Inflammatory macrophage (primary cell): ENCODE measurements around the gene LCOR.
"Not testable (repeated sequence)": the region's sequence is repeated elsewhere in the genome, so short reads cannot be mapped to it uniquely, and the experiment has no call there.

Experiments
- DNase-seq, 2 donors: peaks; one replicate each; pipeline ENCODE4 v3.0.0-alpha.2; 2020 to 2022

The LCOR gene

DNA sequence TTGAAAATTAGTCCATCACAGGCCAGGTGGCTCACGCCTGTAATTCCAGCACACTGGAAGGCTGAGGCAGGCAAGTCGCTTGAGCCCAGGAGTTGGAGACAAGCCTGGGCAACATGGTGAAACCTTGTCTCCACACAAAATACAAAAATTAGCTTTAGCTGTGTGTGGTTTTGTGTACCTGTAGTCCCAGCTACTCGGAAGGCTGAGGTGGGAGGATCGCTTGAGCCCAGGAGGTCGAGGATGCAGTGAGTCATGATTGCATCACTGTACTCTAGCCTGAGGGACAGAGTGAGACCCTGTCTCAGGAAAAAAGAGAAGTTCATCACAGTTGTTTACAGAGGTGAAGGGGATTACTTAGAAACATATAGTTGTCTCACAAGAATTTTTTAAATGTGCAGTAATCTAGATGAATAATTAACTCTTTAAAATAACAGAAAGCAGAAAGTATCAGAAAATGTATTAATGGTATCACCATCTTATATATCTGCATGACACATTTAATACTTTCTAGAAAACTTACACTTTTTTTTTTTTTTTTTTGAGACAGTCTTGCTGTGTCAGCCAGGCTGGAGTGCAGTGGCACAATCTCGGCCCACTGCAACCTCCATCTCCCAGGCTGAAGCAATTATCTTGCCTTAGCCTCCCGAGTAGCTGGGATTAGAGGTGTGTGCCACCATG lies 8.9 kb downstream of the LCOR start:
- DNase-seq: peak; percentile 21 to 27

DNA sequence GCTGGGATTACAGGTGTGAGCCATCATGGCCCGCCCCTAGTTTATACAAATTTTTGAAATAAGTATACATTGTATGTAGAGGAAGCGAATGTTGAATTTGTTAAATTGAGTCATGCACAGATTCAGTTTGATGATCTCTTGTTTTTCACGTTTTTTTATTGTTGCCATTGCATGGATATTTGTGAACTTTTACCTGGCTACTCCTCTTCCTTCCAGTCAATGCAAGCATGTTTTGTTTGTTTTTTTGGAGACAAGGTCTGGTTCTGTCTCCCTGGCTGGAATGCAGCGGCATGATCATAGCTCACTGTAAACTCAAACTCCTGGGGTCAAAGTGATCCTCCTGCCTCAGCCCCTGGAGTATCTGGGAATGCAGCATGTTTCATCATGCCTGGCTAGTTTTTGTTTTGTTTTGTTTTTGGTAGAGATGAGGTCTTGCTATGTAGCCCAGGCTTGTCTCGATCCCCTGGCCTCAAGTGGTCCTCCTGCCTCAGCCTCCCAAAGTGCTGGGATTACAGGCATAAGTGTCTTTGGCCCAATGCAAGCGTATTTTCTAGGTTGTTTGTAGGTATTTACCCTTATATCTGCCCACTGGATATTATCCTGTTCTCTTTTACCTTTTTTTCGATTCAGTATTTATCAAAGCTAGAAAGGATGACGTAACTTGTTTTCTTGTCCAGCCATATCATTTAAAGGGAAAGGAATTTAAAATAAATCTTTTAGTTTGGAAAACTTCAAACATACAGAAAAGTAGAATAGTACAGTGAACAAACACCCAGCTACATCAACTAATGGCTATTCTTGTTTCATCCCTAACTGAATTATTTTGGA lies 11.0 kb downstream of the LCOR start:
- DNase-seq: no peak

DNA sequence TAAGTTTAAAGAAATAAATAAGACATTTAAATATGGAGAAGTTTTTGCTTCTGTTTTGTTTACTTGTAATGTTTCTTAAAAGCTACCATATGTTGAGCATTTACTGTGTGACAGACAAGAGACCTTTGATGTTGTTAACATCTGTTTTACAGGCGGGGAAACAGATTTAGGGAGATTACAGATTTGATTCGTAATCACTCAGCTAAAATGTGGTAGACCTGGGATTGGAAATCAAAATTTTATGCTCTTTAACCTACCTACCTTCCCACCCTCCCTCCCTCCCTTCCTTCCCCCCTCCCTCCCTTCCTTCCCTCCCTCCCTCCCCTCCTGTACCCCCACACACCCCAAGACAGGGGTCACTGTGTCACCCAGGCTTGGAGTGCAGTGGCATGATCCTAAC lies 11.7 kb downstream of the LCOR start:
- DNase-seq: no peak

- no peak for DNase-seq
Measured at GRCh38 chr10:96846395-96846794, 14.3 kb downstream of the LCOR start.

GRCh38 chr10:96846926-96847325 lies 14.8 kb downstream of the LCOR start:
- no peak for DNase-seq

DNA sequence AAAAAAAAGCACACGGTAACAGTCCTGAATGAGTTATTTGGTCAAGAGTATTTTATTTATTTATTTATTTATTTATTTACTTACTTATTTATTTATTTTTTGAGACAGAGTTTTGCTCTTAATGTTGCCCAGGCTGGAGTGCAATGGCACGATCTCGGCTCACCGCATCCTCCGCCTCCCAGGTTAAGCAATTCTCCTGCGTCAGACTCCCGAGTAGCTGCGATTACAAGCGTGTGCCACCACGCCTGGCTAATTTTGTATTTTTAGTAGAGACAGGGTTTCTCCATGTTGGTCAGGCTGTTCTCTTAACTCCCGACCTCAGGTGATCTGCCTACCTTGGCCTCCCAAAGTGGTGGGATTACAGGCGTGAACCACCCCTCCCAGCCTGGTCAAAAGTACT lies 15.3 kb downstream of the LCOR start:
- DNase-seq: not testable (repeated sequence)

GRCh38 chr10:96850113-96850512 lies 18.0 kb downstream of the LCOR start:
- DNase-seq: no peak

DNA sequence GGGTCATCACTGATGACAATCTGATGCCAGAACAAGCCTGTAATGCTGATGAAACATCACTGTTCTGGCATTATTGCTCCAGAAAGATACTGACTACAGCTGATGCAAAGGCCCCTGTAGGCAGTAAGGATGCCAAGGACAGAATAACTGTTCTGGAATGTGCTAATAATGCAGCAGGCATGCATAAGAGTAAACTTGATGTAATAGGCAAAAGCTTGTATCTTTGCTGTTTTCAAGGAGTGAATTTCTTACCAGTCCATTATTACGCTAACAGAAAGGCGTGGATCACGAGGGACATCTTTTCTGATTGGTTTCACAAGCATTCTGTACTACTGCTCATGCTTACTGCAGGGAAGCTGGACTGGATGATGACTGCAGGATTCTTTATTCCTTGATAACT lies 18.7 kb downstream of the LCOR start:
- no peak for DNase-seq

DNA sequence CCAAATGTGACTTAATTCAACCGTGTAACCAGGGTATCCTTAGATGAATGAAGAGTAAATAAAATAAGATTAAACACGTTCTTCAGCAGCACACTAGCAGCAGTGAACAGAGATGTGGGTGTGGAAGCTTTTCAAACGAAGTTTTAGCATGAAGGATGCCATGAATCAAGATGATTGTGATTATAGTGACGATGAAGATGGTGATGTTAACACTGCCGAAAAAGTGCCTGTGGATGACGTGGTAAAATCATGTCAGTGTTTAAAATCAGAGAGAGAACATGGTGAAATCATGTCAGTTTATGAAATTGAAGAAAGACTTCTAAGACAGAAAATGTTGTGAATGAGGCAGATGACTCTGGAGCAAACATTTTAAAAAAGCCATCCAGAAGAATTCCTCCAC lies 19.2 kb downstream of the LCOR start:
- no peak for DNase-seq

- DNase-seq: no peak
Measured at GRCh38 chr10:96856317-96856716, 24.2 kb downstream of the LCOR start.

GRCh38 chr10:96857301-96858012 lies 25.4 kb downstream of the LCOR start:
- no peak for DNase-seq

DNA sequence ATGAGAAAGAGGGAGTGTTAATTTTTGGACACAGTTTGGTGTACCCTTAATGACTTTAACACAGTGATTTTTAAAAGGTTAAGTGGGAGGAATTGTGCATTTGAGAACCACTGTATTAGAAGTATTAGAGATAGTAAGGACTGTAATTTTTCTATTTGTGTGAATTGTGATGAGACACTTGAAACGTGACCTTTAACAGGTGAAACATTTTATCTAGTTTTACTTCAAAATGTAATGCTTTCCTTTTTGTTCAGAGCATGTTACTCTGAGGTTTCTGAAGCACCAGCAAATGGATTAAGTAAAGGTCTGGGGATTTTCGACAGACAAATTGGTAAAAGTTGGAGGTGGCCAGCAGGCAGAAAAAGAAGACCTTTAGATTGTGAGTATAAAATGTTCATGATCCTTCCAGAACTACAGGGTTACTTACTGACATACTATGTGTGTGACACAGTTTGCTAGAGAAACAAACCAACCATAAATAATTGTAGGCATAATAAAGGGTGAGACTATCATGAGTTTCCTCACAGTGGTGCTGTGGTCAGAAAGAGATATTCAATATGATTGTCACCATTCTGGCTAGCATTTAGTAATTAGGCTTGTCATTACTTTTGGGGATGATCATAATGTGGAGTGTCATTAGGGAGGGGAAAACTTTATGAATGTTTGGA lies 26.1 kb downstream of the LCOR start:
- no peak for DNase-seq

DNA sequence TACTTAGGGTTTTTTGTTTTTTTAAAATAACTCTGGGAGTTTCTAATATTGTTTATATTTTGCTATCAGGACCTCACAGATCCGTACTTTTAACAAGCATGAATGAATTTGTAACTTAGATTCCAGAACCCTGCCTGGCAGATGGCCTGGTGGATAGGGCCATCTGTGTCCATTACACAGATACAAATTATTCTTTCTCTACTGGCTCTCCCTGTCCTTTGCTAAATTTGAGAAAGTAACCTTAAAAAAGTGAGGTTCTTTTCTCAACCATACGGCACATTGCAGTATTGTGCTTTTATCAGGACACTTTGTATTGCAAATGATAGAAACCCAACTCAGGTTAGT lies 26.6 kb downstream of the LCOR start:
- no peak for DNase-seq

DNA sequence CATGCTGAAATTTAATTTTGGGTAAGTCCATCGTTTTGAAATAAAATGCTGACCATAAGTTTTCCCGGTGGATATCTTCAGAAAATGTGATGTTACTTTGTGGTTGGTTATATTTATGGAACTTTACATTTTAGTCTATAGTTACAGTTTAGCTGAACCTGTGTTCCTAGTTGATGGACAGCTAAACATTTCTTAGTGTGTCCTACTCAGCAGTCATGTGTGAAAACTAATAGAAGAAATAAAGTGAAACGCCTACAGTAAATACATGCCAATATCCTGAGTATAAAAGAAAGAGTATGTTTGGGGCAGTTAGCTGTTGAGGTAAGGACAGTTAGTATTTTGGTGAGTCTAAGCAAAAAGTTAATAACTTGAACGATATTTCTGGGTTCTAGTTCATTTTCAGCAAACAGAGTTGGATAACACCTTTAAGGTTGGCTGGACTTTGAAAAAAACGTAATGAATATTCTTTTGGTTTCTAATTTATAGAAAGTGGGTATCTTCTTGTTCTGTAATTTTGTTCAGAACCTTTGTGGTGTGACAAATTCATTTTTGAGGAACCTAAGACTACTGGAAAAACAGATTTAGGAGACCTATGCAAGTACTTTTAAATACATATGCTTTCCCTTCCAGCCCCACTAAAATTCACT lies 28.7 kb downstream of the LCOR start:
- DNase-seq: no peak

DNA sequence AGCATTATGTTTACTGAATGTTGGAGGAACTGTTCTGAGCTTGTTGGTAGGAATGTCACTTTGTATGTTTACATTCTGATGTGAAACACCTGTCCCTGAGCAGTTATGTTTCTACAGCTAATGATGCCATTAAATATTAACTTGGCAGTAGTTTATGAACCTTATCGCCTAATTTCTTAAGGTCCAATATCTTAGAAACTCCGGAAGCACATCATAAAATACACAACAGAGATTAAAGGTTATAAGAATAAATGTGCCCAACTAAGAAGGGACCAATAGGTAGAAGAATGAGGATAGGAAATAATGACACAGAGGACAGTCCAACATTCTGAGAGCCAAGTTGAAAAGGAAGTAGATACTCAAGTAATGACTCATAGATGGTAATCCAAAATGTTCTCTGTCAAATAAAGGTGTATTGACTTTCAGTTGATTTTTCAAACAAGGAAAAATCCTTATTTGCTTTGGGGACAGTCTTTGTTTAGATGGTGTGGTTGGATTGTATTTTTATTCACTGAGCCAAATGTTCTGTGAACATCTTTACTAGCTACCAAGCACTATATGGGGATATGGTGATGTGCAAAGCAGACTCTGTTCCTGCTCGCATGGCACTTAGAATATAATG lies 31.9 kb downstream of the LCOR start:
- no peak for DNase-seq

DNA sequence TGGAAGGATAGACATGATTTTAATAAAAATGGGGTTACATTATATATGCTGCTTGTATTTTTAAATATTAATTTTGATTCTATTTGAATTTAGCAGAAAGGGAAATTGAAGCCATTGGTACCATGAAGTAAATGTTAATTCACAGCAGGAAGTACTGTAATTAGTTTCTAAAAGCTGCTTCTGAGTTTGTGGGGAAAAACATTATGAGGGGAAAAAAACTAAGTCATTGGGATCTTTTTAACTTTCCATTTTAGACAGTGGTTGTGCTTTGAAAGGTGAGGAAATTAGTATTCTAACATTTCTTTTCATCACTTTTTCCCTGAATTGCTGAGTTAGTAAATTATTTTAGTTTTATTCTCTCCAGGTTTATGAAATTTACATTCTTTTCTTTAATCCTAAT lies 41.0 kb downstream of the LCOR start:
- DNase-seq: no peak

GRCh38 chr10:96873756-96874467 lies 41.8 kb downstream of the LCOR start:
- DNase-seq: no peak

DNA sequence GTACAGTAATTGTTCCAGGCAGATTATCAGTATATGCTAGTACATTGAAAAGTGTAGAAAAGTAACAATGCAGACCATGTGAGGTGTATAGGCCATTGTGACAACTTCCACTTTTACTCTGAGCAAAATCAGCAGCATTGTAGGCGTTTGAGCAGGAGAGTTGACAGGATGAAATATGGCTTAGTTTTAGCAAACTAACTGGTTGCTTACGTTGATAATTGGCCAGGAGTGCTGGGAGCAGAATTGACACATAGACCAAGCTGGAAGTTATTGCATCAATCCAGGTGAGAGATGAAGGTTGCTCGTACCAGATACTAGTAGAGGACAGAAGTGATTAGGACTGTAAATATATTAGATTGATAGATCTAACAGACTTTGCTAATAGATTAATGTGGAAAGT lies 46.0 kb downstream of the LCOR start:
- DNase-seq: peak in 1 of 2 donors; percentile 8

GRCh38 chr10:96880575-96880974 lies 48.5 kb downstream of the LCOR start:
- DNase-seq: no peak

GRCh38 chr10:96889415-96890171 lies 57.5 kb downstream of the LCOR start:
- DNase-seq: no peak

GRCh38 chr10:96890172-96890513 lies 58.0 kb downstream of the LCOR start:
- DNase-seq: peak in 1 of 2 donors; percentile 37
